NB4 (cell line): ENCODE measurements around the gene BMP7.

Experiments
- POLR2A ChIP-seq: IDR thresholded peaks from 2 replicates; pipeline ENCODE4 v1.6.1; 2011; ENCODE audit warnings: mild to moderate bottlenecking; ENCODE audit not compliant: insufficient read length; ENCODE audit errors: extremely low read depth
- TF ChIP-seq, protein P1 (sequence below): IDR thresholded peaks from one replicate; pipeline ENCODE4 v1.5.1; 2012; ENCODE audit warnings: low read depth, low read length

DNA sequence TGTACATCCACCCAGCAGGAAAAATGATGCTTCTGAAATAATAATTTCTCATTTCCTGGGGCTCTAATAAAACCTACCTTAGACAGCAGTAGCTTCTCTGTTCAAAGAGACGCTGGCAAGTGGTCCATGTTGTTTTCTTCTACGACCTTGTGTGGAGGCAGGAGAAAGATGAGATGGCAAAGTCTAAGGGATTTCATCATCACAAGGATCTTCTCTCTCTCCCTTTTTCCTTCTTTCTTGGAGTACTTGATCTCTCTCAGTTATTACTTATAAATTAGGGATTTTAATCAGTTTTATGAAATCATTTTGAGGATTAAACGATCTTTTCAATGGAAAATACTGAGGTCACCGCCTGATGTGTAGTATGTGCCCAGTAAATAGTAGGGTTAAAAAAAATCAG lies 147.5 kb downstream of the BMP7 start:
- TF ChIP-seq, protein P1, sequence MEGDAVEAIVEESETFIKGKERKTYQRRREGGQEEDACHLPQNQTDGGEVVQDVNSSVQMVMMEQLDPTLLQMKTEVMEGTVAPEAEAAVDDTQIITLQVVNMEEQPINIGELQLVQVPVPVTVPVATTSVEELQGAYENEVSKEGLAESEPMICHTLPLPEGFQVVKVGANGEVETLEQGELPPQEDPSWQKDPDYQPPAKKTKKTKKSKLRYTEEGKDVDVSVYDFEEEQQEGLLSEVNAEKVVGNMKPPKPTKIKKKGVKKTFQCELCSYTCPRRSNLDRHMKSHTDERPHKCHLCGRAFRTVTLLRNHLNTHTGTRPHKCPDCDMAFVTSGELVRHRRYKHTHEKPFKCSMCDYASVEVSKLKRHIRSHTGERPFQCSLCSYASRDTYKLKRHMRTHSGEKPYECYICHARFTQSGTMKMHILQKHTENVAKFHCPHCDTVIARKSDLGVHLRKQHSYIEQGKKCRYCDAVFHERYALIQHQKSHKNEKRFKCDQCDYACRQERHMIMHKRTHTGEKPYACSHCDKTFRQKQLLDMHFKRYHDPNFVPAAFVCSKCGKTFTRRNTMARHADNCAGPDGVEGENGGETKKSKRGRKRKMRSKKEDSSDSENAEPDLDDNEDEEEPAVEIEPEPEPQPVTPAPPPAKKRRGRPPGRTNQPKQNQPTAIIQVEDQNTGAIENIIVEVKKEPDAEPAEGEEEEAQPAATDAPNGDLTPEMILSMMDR, result no peak
- TF ChIP-seq POLR2A, result no peak
